ENCODE data around the gene GJB4.
"Not testable (repeated sequence)": the region's sequence is repeated elsewhere in the genome, so short reads cannot be mapped to it uniquely, and the experiment has no call there.

GJB4 gene

GRCh38 chr1:34746785-34747637 lies 12.5 kb upstream of the GJB4 start:
- DNase-seq (ENCODE audit: low read depth in 2 of 2) = no peak

GRCh38 chr1:34747638-34747941 lies 11.9 kb upstream of the GJB4 start:
- no peak for DNase-seq (ENCODE audit: low read depth in 2 of 2)

- no peak for DNase-seq (ENCODE audit: low read depth in 2 of 2)
These were observed 9.5 kb upstream of the GJB4 start for GRCh38 chr1:34749992-34750391.

GRCh38 chr1:34750610-34751009 lies 8.9 kb upstream of the GJB4 start:
- DNase-seq (ENCODE audit: low read depth in 2 of 2) = no peak

- no peak for DNase-seq (ENCODE audit: low read depth in 2 of 2)
These were observed 6.4 kb upstream of the GJB4 start for GRCh38 chr1:34753163-34753562.

DNA sequence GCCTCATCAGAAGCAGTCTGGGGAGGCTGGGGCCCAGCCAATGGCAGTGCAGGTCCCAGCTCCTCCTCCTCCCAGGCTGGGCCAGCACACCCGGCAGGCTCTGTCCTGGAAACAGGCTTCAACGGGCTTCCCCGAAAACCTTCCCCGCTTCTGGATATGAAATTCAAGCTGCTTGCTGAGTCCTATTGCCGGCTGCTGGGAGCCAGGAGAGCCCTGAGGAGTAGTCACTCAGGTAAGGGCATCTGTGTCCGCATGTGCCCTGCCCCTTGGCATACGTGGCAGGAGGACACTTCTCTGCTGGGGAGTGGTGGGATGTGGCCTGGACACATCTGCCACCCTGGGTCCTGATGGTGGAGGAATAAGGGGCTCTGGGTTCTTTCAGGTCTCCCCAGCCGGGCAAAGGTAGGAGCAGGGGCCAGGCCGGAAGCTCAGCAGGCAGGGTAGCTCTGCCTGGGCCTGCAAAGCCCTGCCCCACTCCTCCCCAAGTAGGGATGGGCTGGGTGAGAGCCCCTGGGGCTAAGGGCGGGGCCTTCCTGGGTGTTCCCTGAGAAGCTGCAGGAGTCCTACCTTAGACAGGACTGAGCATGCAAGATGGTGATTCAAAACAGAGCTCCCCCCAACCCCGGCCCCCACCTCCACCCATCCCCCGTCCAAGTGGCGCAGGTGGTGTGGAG lies 4.4 kb upstream of the GJB4 start, which contains the start of gene GJB5:
Gene GJB5, plus strand, starts transcription at position 84 of the 674 bp plus-strand sequence. CDS start 2,284 bp downstream, outside the sequence.
- no peak for DNase-seq (ENCODE audit: low read depth in 2 of 2)

DNA sequence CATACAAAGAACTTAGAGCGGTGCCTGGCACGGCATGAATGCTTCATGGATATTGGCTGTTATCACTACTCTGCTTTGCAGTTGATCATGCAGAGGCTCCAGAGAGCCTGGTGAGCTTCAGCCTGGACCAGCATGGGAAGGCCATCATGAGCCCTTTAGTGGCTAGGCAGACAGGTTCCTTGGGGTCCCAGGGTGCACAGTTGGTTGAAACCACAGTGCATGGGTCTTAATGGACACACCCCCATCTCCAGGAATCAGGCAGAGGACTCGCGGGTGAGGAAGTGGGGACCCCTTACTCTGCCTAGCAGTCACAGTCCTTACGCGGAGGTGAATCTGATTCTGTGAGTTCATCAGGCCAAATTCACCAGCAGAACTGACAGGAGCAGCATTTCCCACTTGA lies 3.6 kb upstream of the GJB4 start:
- no peak for DNase-seq (ENCODE audit: low read depth in 2 of 2)

GRCh38 chr1:34757386-34757785 lies 2.2 kb upstream of the GJB4 start:
- DNase-seq (ENCODE audit: low read depth in 2 of 2) = no peak

- DNase-seq (ENCODE audit: low read depth in 2 of 2) = no peak
These were observed 789 bp upstream of the GJB4 start for GRCh38 chr1:34758751-34759150.

GRCh38 chr1:34761176-34761761 lies 1.7 kb downstream of the GJB4 start:
- no peak for DNase-seq (ENCODE audit: low read depth in 2 of 2)

DNA sequence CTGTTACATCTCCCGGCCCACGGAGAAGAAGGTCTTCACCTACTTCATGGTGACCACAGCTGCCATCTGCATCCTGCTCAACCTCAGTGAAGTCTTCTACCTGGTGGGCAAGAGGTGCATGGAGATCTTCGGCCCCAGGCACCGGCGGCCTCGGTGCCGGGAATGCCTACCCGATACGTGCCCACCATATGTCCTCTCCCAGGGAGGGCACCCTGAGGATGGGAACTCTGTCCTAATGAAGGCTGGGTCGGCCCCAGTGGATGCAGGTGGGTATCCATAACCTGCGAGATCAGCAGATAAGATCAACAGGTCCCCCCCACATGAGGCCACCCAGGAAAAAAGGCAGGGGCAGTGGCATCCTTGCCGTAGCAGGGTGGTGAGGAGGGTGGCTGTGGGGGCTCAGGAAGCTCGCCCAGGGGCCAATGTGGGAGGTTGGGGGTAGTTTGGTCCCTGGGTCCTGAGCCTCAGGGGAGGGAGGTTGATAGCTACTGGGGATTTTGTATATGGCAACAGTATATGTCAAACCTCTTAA lies 2.3 kb downstream of the GJB4 start:
- no peak for DNase-seq (ENCODE audit: low read depth in 2 of 2)

- no peak for DNase-seq (ENCODE audit: low read depth in 2 of 2)
These were observed 3.1 kb downstream of the GJB4 start for GRCh38 chr1:34762474-34763141.

GRCh38 chr1:34763142-34763781 lies 3.7 kb downstream of the GJB4 start:
- no peak for DNase-seq (ENCODE audit: low read depth in 2 of 2)

GRCh38 chr1:34768856-34769255 lies 9.3 kb downstream of the GJB4 start:
- no peak for DNase-seq (ENCODE audit: low read depth in 2 of 2)

DNA sequence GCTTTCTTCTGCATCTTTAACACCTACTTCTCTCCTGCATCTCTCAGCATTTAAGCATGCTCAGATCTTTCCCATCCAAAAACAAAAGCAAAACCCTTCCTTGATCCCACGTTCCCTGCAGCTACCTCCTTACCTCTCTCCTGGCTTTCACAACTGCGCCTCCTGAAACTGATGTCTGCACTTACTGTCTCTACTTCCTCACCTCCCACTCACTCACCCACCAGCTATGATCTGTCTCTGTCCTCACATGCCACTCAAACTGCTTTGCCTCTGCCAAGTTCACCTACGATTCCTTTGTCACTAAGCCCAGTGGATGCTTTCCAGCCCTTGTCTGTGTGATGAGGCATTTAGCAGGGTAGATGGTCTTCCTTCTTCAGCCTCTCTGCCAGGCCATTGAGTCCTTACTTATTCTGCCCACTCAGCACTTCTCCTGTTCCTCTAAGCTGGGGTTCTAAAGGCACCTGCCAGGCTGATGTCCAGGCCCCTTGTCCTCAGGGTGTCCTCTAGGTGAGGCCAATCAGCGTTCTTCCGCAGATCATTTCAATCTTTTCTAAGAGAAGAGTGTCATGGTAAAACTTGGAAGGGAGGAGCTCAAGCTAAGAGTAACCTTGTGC lies 11.5 kb downstream of the GJB4 start:
- DNase-seq (ENCODE audit: low read depth in 2 of 2) = no peak

- no peak for DNase-seq (ENCODE audit: low read depth in 2 of 2)
These were observed 12.2 kb downstream of the GJB4 start for GRCh38 chr1:34771573-34772371.

- DNase-seq (ENCODE audit: low read depth in 2 of 2) = not testable (repeated sequence)
These were observed 13.6 kb downstream of the GJB4 start for GRCh38 chr1:34773114-34773513.

- no peak for DNase-seq (ENCODE audit: low read depth in 2 of 2)
These were observed 15.4 kb downstream of the GJB4 start for GRCh38 chr1:34774957-34775356.

- DNase-seq (ENCODE audit: low read depth in 2 of 2) = no peak
These were observed 17.4 kb downstream of the GJB4 start for GRCh38 chr1:34776911-34777310.

All from stimulated activated CD8-positive, alpha-beta memory T cell treated with anti-CD3 and anti-CD28 coated beads, Interleukin-2, amount 100 ng/mL, for 48 hours (primary cell).